G401 (cell line): ENCODE results near the gene TP63. TPM values are rescaled to one million over a fixed set of nuclear protein-coding genes. Genes with fewer than 3 reads are reported as not detected.
"Not testable (repeated sequence)": the region's sequence is repeated elsewhere in the genome, so short reads cannot be mapped to it uniquely, and the experiment has no call there.

Experiments used
- DNase-seq: peaks from one replicate; pipeline ENCODE4 v3.0.0-alpha.2; 2015; ENCODE audit warnings: low spot score
- in situ Hi-C: cut with HindIII; loops from 2 replicates; pipeline ENCODE4 v1.10.0; 2016; ENCODE audit warnings: low sequenced_read_pairs, mixed read lengths
- total RNA-seq: library from RNA; depleted of rRNA; stranded (reverse); fragments of >200 nt; shearing (Covaris generic); gene quantifications from 2 replicates; pipeline ENCODE4 v1.2.3, GENCODE V29; 2014

TP63 gene
- total RNA-seq, 1 experiment from 2014 or later = not detected

- in situ Hi-C loops = no loop called here
- DNase-seq = no peak
Measured at GRCh38 chr3:189622629-189623028, 8.6 kb upstream of the TP63 start.

GRCh38 chr3:189624130-189624529 is 7.1 kb upstream of the TP63 start:
- no peak for DNase-seq
- in situ Hi-C loops = no loop called here

- DNase-seq = no peak
- in situ Hi-C loops = no loop called here
Measured at GRCh38 chr3:189625071-189625470, 6.1 kb upstream of the TP63 start.

GRCh38 chr3:189625572-189625971 is 5.6 kb upstream of the TP63 start:
- in situ Hi-C loops = no loop called here
- DNase-seq = no peak

GRCh38 chr3:189626286-189626685 is 4.9 kb upstream of the TP63 start:
- in situ Hi-C loops = no loop called here
- DNase-seq = no peak

- in situ Hi-C loops = no loop called here
- DNase-seq = no peak
Measured at GRCh38 chr3:189629803-189630455, 1.3 kb upstream of the TP63 start.

GRCh38 chr3:189630767-189631372 is 319 bp upstream of the TP63 start:
- no peak for DNase-seq
- in situ Hi-C loops = no loop called here

GRCh38 chr3:189631409-189631808 is 220 bp downstream of the TP63 start:
- in situ Hi-C loops = no loop called here
- no peak for DNase-seq

GRCh38 chr3:189632242-189632641 is 1.1 kb downstream of the TP63 start:
- no peak for DNase-seq
- in situ Hi-C loops = no loop called here

- DNase-seq = no peak
- in situ Hi-C loops = no loop called here
Measured at GRCh38 chr3:189635339-189635738, 4.2 kb downstream of the TP63 start.

GRCh38 chr3:189636048-189636447 is 4.9 kb downstream of the TP63 start:
- no peak for DNase-seq
- in situ Hi-C loops = no loop called here

- DNase-seq = no peak
Measured at GRCh38 chr3:189637750-189638149, 6.6 kb downstream of the TP63 start.

GRCh38 chr3:189638276-189639031 is 7.3 kb downstream of the TP63 start:
- no peak for DNase-seq
- in situ Hi-C loops = no loop called here

More at GRCh38 chr3:189637750-189638149, 6.6 kb downstream of the TP63 start:
- in situ Hi-C loops = no loop called here

GRCh38 chr3:189641776-189642175 is 10.6 kb downstream of the TP63 start:
- DNase-seq = no peak
- in situ Hi-C loops = no loop called here

- no peak for DNase-seq
- in situ Hi-C loops = no loop called here
Measured at GRCh38 chr3:189646853-189647542, 15.8 kb downstream of the TP63 start.

GRCh38 chr3:189652042-189652441 is 20.9 kb downstream of the TP63 start:
- no peak for DNase-seq
- in situ Hi-C loops = no loop called here

GRCh38 chr3:189655617-189656016 is 24.4 kb downstream of the TP63 start:
- no peak for DNase-seq
- in situ Hi-C loops = no loop called here

- DNase-seq = no peak
- in situ Hi-C loops = no loop called here
Measured at GRCh38 chr3:189659571-189659970, 28.4 kb downstream of the TP63 start.

GRCh38 chr3:189664311-189664710 is 33.1 kb downstream of the TP63 start:
- no peak for DNase-seq

GRCh38 chr3:189672346-189672745 is 41.2 kb downstream of the TP63 start:
- DNase-seq, in situ Hi-C loops: not testable (repeated sequence)

More at GRCh38 chr3:189664311-189664710, 33.1 kb downstream of the TP63 start:
- in situ Hi-C loops = no loop called here
